ENCODE measurements around the gene NR0B1. TPM values are rescaled to one million over a fixed set of nuclear protein-coding genes. Genes with fewer than 3 reads are reported as not detected.

NR0B1 gene
- total RNA-seq, 2 donors from 2014 or later: not detected

DNA sequence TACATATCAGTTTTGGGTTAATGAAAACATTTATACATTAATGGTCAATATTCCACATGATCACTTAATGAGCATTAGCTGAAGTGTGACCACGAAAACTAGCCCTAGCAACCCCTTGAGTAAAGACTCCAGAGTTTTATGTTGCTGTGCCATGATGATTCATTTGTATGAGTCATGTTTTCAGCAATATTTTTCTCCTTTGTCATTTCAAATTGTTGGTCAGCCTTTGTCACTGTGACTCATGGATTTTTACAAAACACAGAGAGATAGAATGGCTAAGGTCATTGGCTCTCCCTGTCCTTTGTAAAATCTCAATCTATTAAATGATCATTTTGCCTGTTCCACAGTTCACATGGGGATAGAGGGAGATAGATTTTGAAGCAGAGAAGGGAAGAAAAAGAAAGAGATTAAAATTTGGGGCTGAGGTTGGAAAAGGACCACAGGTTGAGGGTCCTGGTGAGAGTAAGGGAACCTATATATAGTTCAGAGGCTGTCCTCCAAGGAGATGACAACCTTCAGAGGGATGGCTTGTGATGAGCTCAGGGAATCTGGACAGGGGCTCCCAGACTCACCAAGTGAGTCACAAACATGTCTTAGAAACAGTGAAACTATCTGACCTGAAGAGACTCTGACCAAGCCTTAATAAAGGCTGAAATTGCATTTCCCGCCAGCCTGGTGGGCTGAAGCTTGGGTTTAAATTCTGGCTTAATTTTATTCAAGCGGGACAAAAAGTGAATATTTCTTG, 25.6 kb downstream of the NR0B1 start:
- Mint-ChIP-seq H3K9me3 (no peaks in the 10 kb centered on the region), H3K27ac (peak overlapping the region in 1 of 2 donors; percentile 82), H3K36me3 (no peaks in the 10 kb centered on the region)
- ATAC-seq (peak; percentile 20 to 66), DNase-seq (ENCODE audit: low spot score in 2 of 2) (no peak)

DNA sequence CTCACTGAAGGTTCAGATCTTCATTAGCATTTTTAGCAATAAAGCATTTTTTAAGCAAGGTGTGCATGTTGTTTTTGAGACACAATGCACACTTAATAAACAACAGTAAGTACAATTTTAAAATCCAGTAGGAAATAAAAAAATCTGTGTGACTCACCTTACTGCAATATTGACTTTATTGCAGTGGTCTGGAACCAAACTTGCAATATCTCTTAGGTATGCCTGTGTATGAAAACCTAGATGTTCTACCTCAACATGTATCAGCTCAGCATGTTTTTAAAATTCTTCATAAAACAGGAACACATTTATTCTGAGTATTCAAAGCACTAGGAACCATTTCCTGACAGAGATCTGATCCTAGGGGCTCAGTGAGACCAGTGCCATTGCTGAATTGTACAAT, 26.7 kb downstream of the NR0B1 start:
- no peaks in the 10 kb centered on the region for H3K9me3 Mint-ChIP-seq
- no peak overlapping the region for H3K27ac Mint-ChIP-seq
- ATAC-seq (no peak), DNase-seq (ENCODE audit: low spot score in 2 of 2) (no peak)
- H3K36me3 Mint-ChIP-seq: no peaks in the 10 kb centered on the region

DNA sequence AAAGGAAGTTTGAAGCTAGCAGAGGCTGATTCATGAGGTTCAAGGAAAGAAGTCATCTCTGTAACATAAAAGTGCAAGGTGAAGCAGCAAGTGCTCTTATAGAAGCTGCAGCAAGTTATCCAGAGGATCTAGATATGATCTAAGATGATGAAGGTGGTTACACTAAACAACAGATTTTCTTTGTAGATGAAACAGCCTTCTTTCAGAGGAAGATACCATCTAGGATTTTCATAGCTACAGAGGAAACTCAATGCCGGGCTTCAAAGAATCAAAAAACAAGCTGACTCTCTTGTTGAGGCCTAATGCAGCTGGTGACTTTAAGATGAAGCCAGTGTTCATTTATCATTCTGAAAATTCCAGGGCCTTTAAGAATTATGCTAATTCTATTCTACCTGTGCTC, 28.8 kb downstream of the NR0B1 start:
- Mint-ChIP-seq H3K9me3 (no peaks in the 10 kb centered on the region), H3K36me3 (no peaks in the 10 kb centered on the region), H3K27ac (no peak overlapping the region)
- no peak for ATAC-seq
- DNase-seq (ENCODE audit: low spot score in 2 of 2): no peak

DNA sequence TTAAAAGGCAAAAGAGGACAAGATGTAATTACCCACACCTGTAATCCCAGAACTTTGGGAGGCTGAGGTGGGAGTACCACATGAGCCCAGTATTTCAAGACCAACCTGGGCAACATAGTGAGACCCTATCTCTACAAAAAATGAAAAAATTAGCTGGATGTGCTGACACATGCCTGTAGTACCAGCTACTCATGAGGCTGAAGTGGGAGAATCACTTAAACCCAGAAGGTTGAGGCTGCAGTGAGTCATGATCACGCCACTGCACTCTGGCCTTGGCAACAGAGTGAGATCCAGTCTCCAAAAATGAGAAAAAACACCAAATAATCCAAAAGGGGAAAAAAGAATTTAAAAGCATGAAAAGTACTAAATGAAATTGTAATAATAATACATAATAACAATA, 30.8 kb downstream of the NR0B1 start:
- no peaks in the 10 kb centered on the region for H3K36me3 Mint-ChIP-seq
- no peak for ATAC-seq

DNA sequence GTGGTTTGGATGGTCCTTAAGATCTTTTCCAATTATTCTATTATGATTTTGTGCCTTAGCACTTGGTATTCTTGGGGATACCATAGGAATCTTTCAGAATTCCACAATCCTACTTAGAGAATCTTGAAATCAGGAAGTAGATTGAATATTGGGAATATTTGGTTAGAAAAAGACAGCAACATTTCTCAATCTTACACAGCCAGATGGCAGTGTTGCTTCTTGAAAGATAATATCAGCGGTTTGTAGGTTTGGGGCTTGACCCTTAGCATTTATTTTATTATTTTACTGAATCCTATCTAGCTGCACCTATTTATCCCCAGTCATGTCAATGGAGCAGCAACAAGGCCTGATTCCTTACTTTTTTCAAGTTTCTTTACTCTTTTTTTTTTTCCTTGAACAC, 33.7 kb downstream of the NR0B1 start:
- no peaks in the 10 kb centered on the region for H3K9me3 Mint-ChIP-seq
- no peak overlapping the region for H3K27ac Mint-ChIP-seq
- no peak for DNase-seq (ENCODE audit: low spot score in 2 of 2)
- H3K36me3 Mint-ChIP-seq: no peaks in the 10 kb centered on the region
- ATAC-seq: no peak

More for the DNA sequence above, 30.8 kb downstream of the NR0B1 start:
- Mint-ChIP-seq H3K27ac (no peak overlapping the region), H3K9me3 (no peaks in the 10 kb centered on the region)
- no peak for DNase-seq (ENCODE audit: low spot score in 2 of 2)

DNA sequence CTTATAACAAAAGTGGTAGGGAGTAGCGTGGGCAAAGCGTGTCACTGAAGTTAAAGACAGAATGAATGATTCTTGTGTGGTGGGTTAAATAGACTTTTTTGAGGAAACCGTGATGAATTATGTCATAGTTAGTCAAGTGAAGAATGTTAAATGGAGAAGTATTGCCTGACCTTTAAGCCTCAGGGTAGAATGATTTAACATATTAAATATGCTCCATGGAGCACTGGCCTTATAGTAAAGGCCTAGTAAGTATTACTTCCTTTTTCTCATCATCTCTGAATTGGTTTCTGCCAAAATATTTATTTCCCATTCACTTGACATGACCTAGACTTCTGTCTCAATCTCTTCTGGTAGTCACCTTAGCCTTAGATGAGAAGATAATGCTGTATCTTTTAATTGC, 38.6 kb downstream of the NR0B1 start:
- ATAC-seq (no peak), DNase-seq (ENCODE audit: low spot score in 2 of 2) (no peak)
- Mint-ChIP-seq H3K36me3 (no peaks in the 10 kb centered on the region), H3K9me3 (no peaks in the 10 kb centered on the region), H3K27ac (no peak overlapping the region)

DNA sequence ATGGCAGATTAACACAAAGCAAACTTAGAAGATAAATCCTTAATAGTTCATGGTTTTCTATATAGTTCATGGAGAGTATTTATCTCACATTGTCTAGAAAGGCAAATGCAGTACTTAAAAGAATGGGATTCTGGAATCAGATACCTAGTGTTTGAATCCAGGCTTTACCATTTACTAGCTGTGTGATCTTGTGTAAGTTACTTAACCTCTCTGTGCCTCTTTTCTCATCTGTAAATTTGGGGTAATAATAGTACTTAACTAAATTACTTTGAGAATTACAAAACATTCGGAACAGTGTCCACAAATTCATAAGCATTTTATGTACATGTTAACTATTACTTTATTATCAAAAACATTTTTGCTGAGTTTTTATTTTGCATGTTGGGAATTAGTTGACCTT, 46.4 kb downstream of the NR0B1 start:
- no peaks in the 10 kb centered on the region for H3K36me3 Mint-ChIP-seq
- H3K9me3 Mint-ChIP-seq: no peaks in the 10 kb centered on the region
- ATAC-seq (no peak), DNase-seq (ENCODE audit: low spot score in 2 of 2) (no peak)
- no peak overlapping the region for H3K27ac Mint-ChIP-seq

DNA sequence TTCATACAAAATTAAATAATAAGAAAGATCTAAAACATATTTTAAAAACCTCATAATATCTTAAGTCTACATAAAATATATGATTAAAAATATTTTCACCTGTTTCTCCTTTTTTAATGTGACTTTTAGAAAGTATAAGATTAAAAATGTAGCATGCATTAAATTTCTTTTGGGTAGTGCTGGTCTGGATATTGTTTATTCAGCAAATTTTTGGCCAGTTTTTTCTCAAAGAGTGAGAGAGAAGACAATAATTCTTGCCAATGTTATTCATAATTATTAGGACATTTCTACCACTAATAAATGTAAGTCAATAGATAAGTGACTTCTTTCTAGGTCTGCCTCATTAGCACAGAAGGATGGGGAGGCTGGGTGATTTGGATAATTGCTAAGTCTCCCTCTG, 48.2 kb downstream of the NR0B1 start:
- DNase-seq (ENCODE audit: low spot score in 2 of 2): no peak
- Mint-ChIP-seq H3K27ac (no peak overlapping the region), H3K9me3 (no peaks in the 10 kb centered on the region), H3K36me3 (no peaks in the 10 kb centered on the region)
- no peak for ATAC-seq

DNA sequence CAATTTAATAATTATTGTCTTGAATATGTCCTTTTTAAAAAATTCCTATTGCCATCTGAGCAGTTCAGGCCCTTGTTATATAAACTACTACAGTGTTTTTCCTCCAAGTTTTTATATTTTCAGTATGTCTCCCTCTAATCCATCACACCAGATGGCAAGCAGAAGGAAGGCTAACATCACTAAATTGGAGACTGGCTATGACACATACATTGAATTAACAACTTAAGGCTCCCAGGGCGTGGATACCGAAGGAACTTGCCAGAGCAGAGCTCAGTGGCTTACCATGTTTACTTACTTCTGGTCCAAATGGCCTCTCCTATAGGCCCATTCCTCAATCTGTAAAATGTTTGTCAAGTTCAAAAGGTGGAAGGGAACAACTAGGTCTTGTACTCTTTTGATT, 49.3 kb downstream of the NR0B1 start:
- DNase-seq (ENCODE audit: low spot score in 2 of 2) (no peak), ATAC-seq (no peak)
- no peak overlapping the region for H3K27ac Mint-ChIP-seq
- H3K9me3 Mint-ChIP-seq: no peaks in the 10 kb centered on the region
- no peaks in the 10 kb centered on the region for H3K36me3 Mint-ChIP-seq

Other genes with a start within 250 kb of the NR0B1 start
- not detected for gene MAGEB2, start 93.8 kb downstream of the NR0B1 start, total RNA-seq
- gene MAGEB3, start 78.7 kb downstream of the NR0B1 start, total RNA-seq: not detected
- not detected for gene MAGEB4, start 67.4 kb downstream of the NR0B1 start, total RNA-seq
- not detected for gene MAGEB1, start 62.2 kb downstream of the NR0B1 start, total RNA-seq